Measurements from ENCODE around the gene DLG2. TPM values are rescaled to one million over a fixed set of nuclear protein-coding genes. Genes with fewer than 3 reads are reported as not detected.

Gene DLG2
- total RNA-seq, 1 experiment from 2014 or later, result 2.7 TPM

GRCh38 chr11:84234462-84235202 lies 1392.5 kb downstream of the DLG2 start:
- Histone ChIP-seq H3K36me3 (ENCODE audit: insufficient read depth, low read length) (no peaks in the 10 kb centered on the region), H3K4me1 (ENCODE audit: low read length) (no peaks in the 10 kb centered on the region), H3K4me3 (ENCODE audit: low read length) (no peak overlapping the region), H3K9me2 (replicated peaks; ENCODE audit: insufficient read depth, low read length) (no peaks in the 10 kb centered on the region), H3K79me2 (ENCODE audit: low read length) (no peaks in the 10 kb centered on the region), H4K20me1 (ENCODE audit: insufficient read depth, low read depth, low read length) (no peaks in the 10 kb centered on the region), H3K27me3 (ENCODE audit: low read length) (0 out of 2 replicates have a peak, but pooled peaks cover 3% of the 10 kb centered on the region), H2AFZ (ENCODE audit: low read length) (no peak overlapping the region), H3K9me3 (ENCODE audit: low read length) (no peaks in the 10 kb centered on the region), H3K27ac (ENCODE audit: low read length) (no peak overlapping the region), H3K9ac (ENCODE audit: low read length) (no peak overlapping the region), H3K4me2 (ENCODE audit: low read depth, low read length, poor library complexity, severe bottlenecking) (no peak overlapping the region)
- no peak for DNase-seq

GRCh38 chr11:84234011-84234410 lies 1393.1 kb downstream of the DLG2 start:
- Histone ChIP-seq H3K4me3 (ENCODE audit: low read length) (no peak overlapping the region), H3K9me3 (ENCODE audit: low read length) (no peaks in the 10 kb centered on the region), H3K79me2 (ENCODE audit: low read length) (no peaks in the 10 kb centered on the region), H4K20me1 (ENCODE audit: insufficient read depth, low read depth, low read length) (no peaks in the 10 kb centered on the region), H3K4me2 (ENCODE audit: low read depth, low read length, poor library complexity, severe bottlenecking) (no peak overlapping the region), H3K4me1 (ENCODE audit: low read length) (no peaks in the 10 kb centered on the region), H3K9ac (ENCODE audit: low read length) (no peak overlapping the region), H3K9me2 (replicated peaks; ENCODE audit: insufficient read depth, low read length) (no peaks in the 10 kb centered on the region), H3K27ac (ENCODE audit: low read length) (no peak overlapping the region), H3K36me3 (ENCODE audit: insufficient read depth, low read length) (no peaks in the 10 kb centered on the region), H3K27me3 (ENCODE audit: low read length) (0 out of 2 replicates have a peak, but pooled peaks cover 3% of the 10 kb centered on the region), H2AFZ (ENCODE audit: low read length) (no peak overlapping the region)
- no peak for DNase-seq

- Histone ChIP-seq H3K9ac (ENCODE audit: low read length) (no peak overlapping the region), H3K36me3 (ENCODE audit: insufficient read depth, low read length) (no peaks in the 10 kb centered on the region), H3K79me2 (ENCODE audit: low read length) (no peaks in the 10 kb centered on the region), H3K27ac (ENCODE audit: low read length) (no peak overlapping the region), H2AFZ (ENCODE audit: low read length) (no peak overlapping the region), H3K4me1 (ENCODE audit: low read length) (no peaks in the 10 kb centered on the region), H3K9me2 (replicated peaks; ENCODE audit: insufficient read depth, low read length) (no peaks in the 10 kb centered on the region), H3K4me2 (ENCODE audit: low read depth, low read length, poor library complexity, severe bottlenecking) (no peak overlapping the region), H3K27me3 (ENCODE audit: low read length) (0 out of 2 replicates have a peak, but pooled peaks cover 3% of the 10 kb centered on the region), H3K4me3 (ENCODE audit: low read length) (no peak overlapping the region), H4K20me1 (ENCODE audit: insufficient read depth, low read depth, low read length) (no peaks in the 10 kb centered on the region), H3K9me3 (ENCODE audit: low read length) (no peaks in the 10 kb centered on the region)
- DNase-seq, result no peak
Measured at GRCh38 chr11:84232511-84232910, 1394.6 kb downstream of the DLG2 start.

GRCh38 chr11:84230402-84230801 lies 1396.7 kb downstream of the DLG2 start:
- no peaks in the 10 kb centered on the region for H3K4me1 ChIP-seq (ENCODE audit: low read length)
- H3K36me3 ChIP-seq (ENCODE audit: insufficient read depth, low read length), result no peaks in the 10 kb centered on the region
- no peaks in the 10 kb centered on the region for H3K27me3 ChIP-seq (ENCODE audit: low read length)
- no peaks in the 10 kb centered on the region for H3K9me3 ChIP-seq (ENCODE audit: low read length)
- no peak overlapping the region for H3K4me3 ChIP-seq (ENCODE audit: low read length)
- no peak overlapping the region for H3K27ac ChIP-seq (ENCODE audit: low read length)
- H2AFZ ChIP-seq (ENCODE audit: low read length), result no peak overlapping the region
- H3K79me2 ChIP-seq (ENCODE audit: low read length), result no peaks in the 10 kb centered on the region
- H4K20me1 ChIP-seq (ENCODE audit: insufficient read depth, low read depth, low read length), result no peaks in the 10 kb centered on the region
- no peak overlapping the region for H3K4me2 ChIP-seq (ENCODE audit: low read depth, low read length, poor library complexity, severe bottlenecking)
- no peak overlapping the region for H3K9ac ChIP-seq (ENCODE audit: low read length)
- DNase-seq, result no peak
- H3K9me2 ChIP-seq (replicated peaks; ENCODE audit: insufficient read depth, low read length), result no peaks in the 10 kb centered on the region

GRCh38 chr11:84227970-84228665 lies 1399.0 kb downstream of the DLG2 start:
- H2AFZ ChIP-seq (ENCODE audit: low read length), result no peak overlapping the region

GRCh38 chr11:84224042-84224441 lies 1403.1 kb downstream of the DLG2 start:
- Histone ChIP-seq H3K36me3 (ENCODE audit: insufficient read depth, low read length) (no peaks in the 10 kb centered on the region), H3K9ac (ENCODE audit: low read length) (no peak overlapping the region), H3K27ac (ENCODE audit: low read length) (no peak overlapping the region), H3K9me2 (replicated peaks; ENCODE audit: insufficient read depth, low read length) (no peaks in the 10 kb centered on the region), H4K20me1 (ENCODE audit: insufficient read depth, low read depth, low read length) (no peaks in the 10 kb centered on the region), H3K4me1 (ENCODE audit: low read length) (no peaks in the 10 kb centered on the region), H2AFZ (ENCODE audit: low read length) (no peak overlapping the region), H3K27me3 (ENCODE audit: low read length) (no peaks in the 10 kb centered on the region), H3K9me3 (ENCODE audit: low read length) (no peaks in the 10 kb centered on the region), H3K4me3 (ENCODE audit: low read length) (no peak overlapping the region), H3K79me2 (ENCODE audit: low read length) (no peaks in the 10 kb centered on the region), H3K4me2 (ENCODE audit: low read depth, low read length, poor library complexity, severe bottlenecking) (no peak overlapping the region)
- DNase-seq, result no peak

More at GRCh38 chr11:84227970-84228665, 1399.0 kb downstream of the DLG2 start:
- H4K20me1 ChIP-seq (ENCODE audit: insufficient read depth, low read depth, low read length), result no peaks in the 10 kb centered on the region
- no peaks in the 10 kb centered on the region for H3K4me1 ChIP-seq (ENCODE audit: low read length)
- H3K4me2 ChIP-seq (ENCODE audit: low read depth, low read length, poor library complexity, severe bottlenecking), result no peak overlapping the region
- no peaks in the 10 kb centered on the region for H3K9me2 ChIP-seq (replicated peaks; ENCODE audit: insufficient read depth, low read length)
- H3K36me3 ChIP-seq (ENCODE audit: insufficient read depth, low read length), result no peaks in the 10 kb centered on the region
- H3K4me3 ChIP-seq (ENCODE audit: low read length), result no peak overlapping the region
- H3K27me3 ChIP-seq (ENCODE audit: low read length), result no peaks in the 10 kb centered on the region
- H3K9me3 ChIP-seq (ENCODE audit: low read length), result no peaks in the 10 kb centered on the region
- H3K79me2 ChIP-seq (ENCODE audit: low read length), result no peaks in the 10 kb centered on the region
- no peak overlapping the region for H3K27ac ChIP-seq (ENCODE audit: low read length)
- H3K9ac ChIP-seq (ENCODE audit: low read length), result no peak overlapping the region
- DNase-seq, result no peak

- Histone ChIP-seq H3K27me3 (ENCODE audit: low read length) (no peaks in the 10 kb centered on the region), H3K9ac (ENCODE audit: low read length) (no peak overlapping the region), H3K27ac (ENCODE audit: low read length) (no peak overlapping the region)
Measured at GRCh38 chr11:84218318-84218717, 1408.8 kb downstream of the DLG2 start.

GRCh38 chr11:84215672-84216071 lies 1411.5 kb downstream of the DLG2 start:
- Histone ChIP-seq H4K20me1 (ENCODE audit: insufficient read depth, low read depth, low read length) (no peaks in the 10 kb centered on the region), H3K27me3 (ENCODE audit: low read length) (no peaks in the 10 kb centered on the region), H3K4me1 (ENCODE audit: low read length) (no peaks in the 10 kb centered on the region), H3K9me3 (ENCODE audit: low read length) (no peaks in the 10 kb centered on the region), H3K4me3 (ENCODE audit: low read length) (no peak overlapping the region), H3K9ac (ENCODE audit: low read length) (no peak overlapping the region), H2AFZ (ENCODE audit: low read length) (no peak overlapping the region), H3K9me2 (replicated peaks; ENCODE audit: insufficient read depth, low read length) (no peaks in the 10 kb centered on the region), H3K27ac (ENCODE audit: low read length) (no peak overlapping the region), H3K79me2 (ENCODE audit: low read length) (no peaks in the 10 kb centered on the region), H3K4me2 (ENCODE audit: low read depth, low read length, poor library complexity, severe bottlenecking) (no peak overlapping the region), H3K36me3 (ENCODE audit: insufficient read depth, low read length) (no peaks in the 10 kb centered on the region)
- no peak for DNase-seq

More at GRCh38 chr11:84218318-84218717, 1408.8 kb downstream of the DLG2 start:
- no peak for DNase-seq
- Histone ChIP-seq H3K9me2 (replicated peaks; ENCODE audit: insufficient read depth, low read length) (no peaks in the 10 kb centered on the region), H3K4me1 (ENCODE audit: low read length) (no peaks in the 10 kb centered on the region), H3K36me3 (ENCODE audit: insufficient read depth, low read length) (no peaks in the 10 kb centered on the region), H3K4me3 (ENCODE audit: low read length) (no peak overlapping the region), H4K20me1 (ENCODE audit: insufficient read depth, low read depth, low read length) (no peaks in the 10 kb centered on the region), H2AFZ (ENCODE audit: low read length) (no peak overlapping the region), H3K4me2 (ENCODE audit: low read depth, low read length, poor library complexity, severe bottlenecking) (no peak overlapping the region), H3K9me3 (ENCODE audit: low read length) (no peaks in the 10 kb centered on the region), H3K79me2 (ENCODE audit: low read length) (no peaks in the 10 kb centered on the region)

Measured in Karpas-422 (cell line).